GM18502 (cell line): ENCODE measurements around the gene MDFIC.

Experiments used
- ATAC-seq: cut with Tn5 transposase; IDR thresholded peaks from one replicate; pipeline ENCODE4 v1.9.1; 2021; ENCODE audit warnings: mild to moderate bottlenecking; ENCODE audit not compliant: unreplicated experiment, poor library complexity

MDFIC gene

GRCh38 chr7:115032715-115033703 lies 111.1 kb downstream of the MDFIC start:
- no peak for ATAC-seq

GRCh38 chr7:115033917-115034459 lies 112.1 kb downstream of the MDFIC start:
- peak; percentile 51 for ATAC-seq

- no peak for ATAC-seq
Observed at GRCh38 chr7:115034515-115034914, 112.6 kb downstream of the MDFIC start.

GRCh38 chr7:115037128-115037802 lies 115.4 kb downstream of the MDFIC start:
- ATAC-seq: peak; percentile 51

- no peak for ATAC-seq
Observed at GRCh38 chr7:115038158-115038557, 116.3 kb downstream of the MDFIC start.

- no peak for ATAC-seq
Observed at GRCh38 chr7:115040057-115040456, 118.2 kb downstream of the MDFIC start.

GRCh38 chr7:115040495-115040894 lies 118.6 kb downstream of the MDFIC start:
- ATAC-seq: no peak

GRCh38 chr7:115042596-115042995 lies 120.7 kb downstream of the MDFIC start:
- ATAC-seq: no peak

- ATAC-seq: no peak
Observed at GRCh38 chr7:115043605-115044004, 121.7 kb downstream of the MDFIC start.

- no peak for ATAC-seq
Observed at GRCh38 chr7:115044224-115044623, 122.3 kb downstream of the MDFIC start.

GRCh38 chr7:115047958-115048720 lies 126.2 kb downstream of the MDFIC start:
- no peak for ATAC-seq

- ATAC-seq: no peak
Observed at GRCh38 chr7:115052706-115053105, 130.8 kb downstream of the MDFIC start.

GRCh38 chr7:115054478-115055065 lies 132.7 kb downstream of the MDFIC start:
- no peak for ATAC-seq

- no peak for ATAC-seq
Observed at GRCh38 chr7:115056019-115056418, 134.1 kb downstream of the MDFIC start.

- no peak for ATAC-seq
Observed at GRCh38 chr7:115058726-115059125, 136.8 kb downstream of the MDFIC start.

- ATAC-seq: peak; percentile 13
Observed at GRCh38 chr7:115059321-115059720, 137.4 kb downstream of the MDFIC start.

GRCh38 chr7:115060095-115060870 lies 138.4 kb downstream of the MDFIC start:
- ATAC-seq: peak; percentile 55

GRCh38 chr7:115066050-115066449 lies 144.2 kb downstream of the MDFIC start:
- peak; percentile 78 for ATAC-seq

- ATAC-seq: peak; percentile 82
Observed at GRCh38 chr7:115066634-115067033, 144.7 kb downstream of the MDFIC start.
